ENCODE measurements around the gene REN. TPM values are rescaled to one million over a fixed set of nuclear protein-coding genes. Genes with fewer than 3 reads are reported as not detected.

REN gene
- total and polyA plus RNA-seq, 2 donors from 2014 or later = 32.4 to 1,159 TPM

DNA sequence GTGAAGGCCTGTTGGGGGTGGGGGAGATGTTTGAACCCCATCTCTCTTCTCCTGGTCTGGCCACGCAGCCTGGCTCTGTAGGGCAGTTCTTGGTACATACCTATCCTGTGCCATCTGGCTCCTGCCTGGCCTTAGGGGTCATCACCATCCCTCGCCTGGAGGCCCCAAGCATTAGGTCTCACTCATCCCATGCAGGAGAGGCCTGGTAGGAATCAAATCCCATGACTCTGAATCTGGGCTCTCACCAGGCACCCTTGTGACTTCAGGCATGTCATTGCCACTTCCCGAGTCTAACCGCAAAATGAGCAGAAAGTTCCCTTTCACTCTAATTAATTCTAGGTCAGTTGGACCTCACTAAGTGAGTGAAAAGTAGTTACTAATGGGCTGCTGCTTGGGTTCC, 51.5 kb downstream of the REN start:
- peak in 1 of 5 donors; percentile 54 for DNase-seq
- Histone ChIP-seq H3K4me1 (ENCODE audit: control insufficient read depth in 2 of 3, insufficient read depth in 2 of 3, low read depth in 1 of 3, low read length in 3 of 3) (peaks cover 0 to 15% (median 13%) of the 10 kb centered on the region in 3 donors), H3K4me3 (ENCODE audit: low read length in 3 of 3) (no peak overlapping the region), H3K36me3 (ENCODE audit: control insufficient read depth in 2 of 3, insufficient read depth in 3 of 3, low read length in 3 of 3) (peaks cover 0 to 37% (median 21%) of the 10 kb centered on the region in 3 donors), H3K27me3 (ENCODE audit: control insufficient read depth, insufficient read depth, low read length) (no peaks in the 10 kb centered on the region), H3K9me3 (ENCODE audit: control insufficient read depth in 2 of 3, insufficient read depth in 1 of 3, low read length in 3 of 3) (no peaks in the 10 kb centered on the region), H3K27ac (ENCODE audit: low read depth in 2 of 2, low read length in 2 of 2) (no peak overlapping the region), H3K9ac (ENCODE audit: low read length in 3 of 3) (no peak overlapping the region)
- no peak for FAIRE-seq
- intact Hi-C loops (cut with DNase I) = no loop called here
- TF ChIP-seq, protein P1, sequence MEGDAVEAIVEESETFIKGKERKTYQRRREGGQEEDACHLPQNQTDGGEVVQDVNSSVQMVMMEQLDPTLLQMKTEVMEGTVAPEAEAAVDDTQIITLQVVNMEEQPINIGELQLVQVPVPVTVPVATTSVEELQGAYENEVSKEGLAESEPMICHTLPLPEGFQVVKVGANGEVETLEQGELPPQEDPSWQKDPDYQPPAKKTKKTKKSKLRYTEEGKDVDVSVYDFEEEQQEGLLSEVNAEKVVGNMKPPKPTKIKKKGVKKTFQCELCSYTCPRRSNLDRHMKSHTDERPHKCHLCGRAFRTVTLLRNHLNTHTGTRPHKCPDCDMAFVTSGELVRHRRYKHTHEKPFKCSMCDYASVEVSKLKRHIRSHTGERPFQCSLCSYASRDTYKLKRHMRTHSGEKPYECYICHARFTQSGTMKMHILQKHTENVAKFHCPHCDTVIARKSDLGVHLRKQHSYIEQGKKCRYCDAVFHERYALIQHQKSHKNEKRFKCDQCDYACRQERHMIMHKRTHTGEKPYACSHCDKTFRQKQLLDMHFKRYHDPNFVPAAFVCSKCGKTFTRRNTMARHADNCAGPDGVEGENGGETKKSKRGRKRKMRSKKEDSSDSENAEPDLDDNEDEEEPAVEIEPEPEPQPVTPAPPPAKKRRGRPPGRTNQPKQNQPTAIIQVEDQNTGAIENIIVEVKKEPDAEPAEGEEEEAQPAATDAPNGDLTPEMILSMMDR (IDR thresholded peaks at IDR 0.05; ENCODE audit: borderline replicate concordance, extremely low read depth, insufficient read depth) = no peak

DNA sequence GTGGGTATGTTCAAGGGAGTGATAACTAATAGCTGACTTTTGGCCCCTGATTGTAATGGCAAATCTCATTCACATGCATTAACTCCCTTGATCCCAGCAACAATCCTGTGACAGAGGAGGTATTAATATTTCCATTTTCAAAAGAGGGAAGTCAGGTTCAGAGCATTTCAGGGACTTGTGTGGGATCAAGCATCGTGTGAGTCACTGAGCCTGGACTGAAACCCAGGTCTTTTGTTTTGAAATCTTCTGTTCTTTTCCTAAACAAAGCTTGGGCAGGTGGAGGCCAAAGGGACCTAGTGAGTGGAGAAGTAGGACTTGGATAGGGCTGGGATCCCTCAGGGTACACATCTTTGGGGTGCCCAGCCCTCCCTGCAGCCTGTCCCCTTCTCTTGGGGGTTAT, 52.2 kb downstream of the REN start:
- H3K9me3 ChIP-seq (ENCODE audit: control insufficient read depth in 2 of 3, insufficient read depth in 1 of 3, low read length in 3 of 3) = no peaks in the 10 kb centered on the region

GRCh38 chr1:204112876-204113730, 53.0 kb downstream of the REN start:
- TF ChIP-seq, protein P1 (IDR thresholded peaks at IDR 0.05; ENCODE audit: borderline replicate concordance, extremely low read depth, insufficient read depth) = no peak
- no peak overlapping the region for H3K27ac ChIP-seq (ENCODE audit: low read depth in 2 of 2, low read length in 2 of 2)
- no peaks in the 10 kb centered on the region for H3K9me3 ChIP-seq (ENCODE audit: control insufficient read depth in 2 of 3, insufficient read depth in 1 of 3, low read length in 3 of 3)
- intact Hi-C loops (cut with DNase I) = no loop called here
- DNase-seq (peak in 1 of 5 donors; percentile 58), FAIRE-seq (no peak)
- peaks cover 0 to 26% (median 11%) of the 10 kb centered on the region in 3 donors for H3K36me3 ChIP-seq (ENCODE audit: control insufficient read depth in 2 of 3, insufficient read depth in 3 of 3, low read length in 3 of 3)
- no peak overlapping the region for H3K4me3 ChIP-seq (ENCODE audit: low read length in 3 of 3)
- H3K27me3 ChIP-seq (ENCODE audit: control insufficient read depth, insufficient read depth, low read length) = no peaks in the 10 kb centered on the region
- H3K9ac ChIP-seq (ENCODE audit: low read length in 3 of 3) = no peak overlapping the region
- peaks cover 0 to 18% (median 15%) of the 10 kb centered on the region in 3 donors for H3K4me1 ChIP-seq (ENCODE audit: control insufficient read depth in 2 of 3, insufficient read depth in 2 of 3, low read depth in 1 of 3, low read length in 3 of 3)

More for the DNA sequence above, 52.2 kb downstream of the REN start:
- peaks cover 0 to 32% (median 18%) of the 10 kb centered on the region in 3 donors for H3K36me3 ChIP-seq (ENCODE audit: control insufficient read depth in 2 of 3, insufficient read depth in 3 of 3, low read length in 3 of 3)
- H3K9ac ChIP-seq (ENCODE audit: low read length in 3 of 3) = no peak overlapping the region
- TF ChIP-seq, protein P1 (IDR thresholded peaks at IDR 0.05; ENCODE audit: borderline replicate concordance, extremely low read depth, insufficient read depth) = no peak
- H3K27ac ChIP-seq (ENCODE audit: low read depth in 2 of 2, low read length in 2 of 2) = no peak overlapping the region
- peaks cover 0 to 15% (median 13%) of the 10 kb centered on the region in 3 donors for H3K4me1 ChIP-seq (ENCODE audit: control insufficient read depth in 2 of 3, insufficient read depth in 2 of 3, low read depth in 1 of 3, low read length in 3 of 3)
- DNase-seq (peak in 1 of 5 donors; percentile 8), FAIRE-seq (no peak)
- no peak overlapping the region for H3K4me3 ChIP-seq (ENCODE audit: low read length in 3 of 3)
- H3K27me3 ChIP-seq (ENCODE audit: control insufficient read depth, insufficient read depth, low read length) = no peaks in the 10 kb centered on the region
- intact Hi-C loops (cut with DNase I) = no loop called here

All from kidney (tissue), 14 donors.